Peyer's patch (tissue), 4 donors: ENCODE results near the gene TMEFF1.

Experiments
- POLR2A ChIP-seq, 2 donors: fragments of 450-650 bp; IDR thresholded peaks; one replicate each; pipeline ENCODE4 v1.5.1; 2017; ENCODE audit warnings: antibody characterized with exemption in 2 of 2, mild to moderate bottlenecking in 2 of 2, moderate library complexity in 2 of 2
- TF ChIP-seq, protein P1 (sequence below), 6 experiments: fragments of 450-650 bp in 4 of 6; fragments of 200-600 bp in 2 of 6; sonication (generic) in 1 of 6; IDR thresholded peaks; one replicate each; pipeline ENCODE4 v1.5.1; 2017 to 2019; ENCODE audit warnings: antibody characterized with exemption in 6 of 6, mild to moderate bottlenecking in 3 of 6, moderate library complexity in 1 of 6

DNA sequence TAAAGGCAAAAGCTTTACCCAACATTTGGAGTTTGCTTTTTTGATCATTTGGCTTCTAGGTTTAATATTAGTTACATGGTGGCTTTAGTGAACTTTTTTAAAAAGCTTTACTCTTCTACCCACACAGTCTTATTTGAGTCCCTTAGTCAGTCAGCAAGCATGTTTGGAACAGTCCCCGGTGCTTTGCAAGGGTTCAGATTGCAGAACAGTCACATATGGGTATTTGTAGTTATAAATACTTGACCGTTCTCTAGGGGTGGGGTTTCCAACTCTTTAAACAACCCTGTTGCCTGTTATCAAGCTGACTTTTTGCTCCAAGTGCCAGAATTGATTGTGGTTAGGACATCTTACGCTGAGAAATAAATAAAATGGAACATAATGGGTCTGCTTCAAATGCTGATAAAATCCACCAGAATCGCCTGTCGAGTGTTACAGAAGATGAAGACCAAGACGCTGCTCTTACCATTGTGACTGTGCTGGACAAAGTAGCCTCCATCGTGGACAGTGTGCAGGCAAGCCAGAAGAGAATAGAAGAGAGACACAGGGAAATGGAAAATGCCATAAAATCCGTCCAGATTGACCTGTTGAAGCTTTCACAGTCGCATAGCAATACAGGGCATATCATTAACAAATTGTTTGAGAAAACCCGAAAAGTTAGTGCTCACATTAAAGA, 105.0 kb downstream of the TMEFF1 start, which contains the start of gene CAVIN4:
- TF ChIP-seq, protein P1, sequence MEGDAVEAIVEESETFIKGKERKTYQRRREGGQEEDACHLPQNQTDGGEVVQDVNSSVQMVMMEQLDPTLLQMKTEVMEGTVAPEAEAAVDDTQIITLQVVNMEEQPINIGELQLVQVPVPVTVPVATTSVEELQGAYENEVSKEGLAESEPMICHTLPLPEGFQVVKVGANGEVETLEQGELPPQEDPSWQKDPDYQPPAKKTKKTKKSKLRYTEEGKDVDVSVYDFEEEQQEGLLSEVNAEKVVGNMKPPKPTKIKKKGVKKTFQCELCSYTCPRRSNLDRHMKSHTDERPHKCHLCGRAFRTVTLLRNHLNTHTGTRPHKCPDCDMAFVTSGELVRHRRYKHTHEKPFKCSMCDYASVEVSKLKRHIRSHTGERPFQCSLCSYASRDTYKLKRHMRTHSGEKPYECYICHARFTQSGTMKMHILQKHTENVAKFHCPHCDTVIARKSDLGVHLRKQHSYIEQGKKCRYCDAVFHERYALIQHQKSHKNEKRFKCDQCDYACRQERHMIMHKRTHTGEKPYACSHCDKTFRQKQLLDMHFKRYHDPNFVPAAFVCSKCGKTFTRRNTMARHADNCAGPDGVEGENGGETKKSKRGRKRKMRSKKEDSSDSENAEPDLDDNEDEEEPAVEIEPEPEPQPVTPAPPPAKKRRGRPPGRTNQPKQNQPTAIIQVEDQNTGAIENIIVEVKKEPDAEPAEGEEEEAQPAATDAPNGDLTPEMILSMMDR (IDR thresholded peaks at IDR 0.05), result no peak
- no peak for TF ChIP-seq POLR2A (IDR thresholded peaks at IDR 0.05)
